Measurements from ENCODE around the gene ATCAY. TPM values are rescaled to one million over a fixed set of nuclear protein-coding genes. Genes with fewer than 3 reads are reported as not detected.

The ATCAY gene
- total and polyA plus RNA-seq, 2 of the 13 experiments (the other 11 are each of a cell fraction or from before 2014, with no cell fraction given), result not detected

DNA sequence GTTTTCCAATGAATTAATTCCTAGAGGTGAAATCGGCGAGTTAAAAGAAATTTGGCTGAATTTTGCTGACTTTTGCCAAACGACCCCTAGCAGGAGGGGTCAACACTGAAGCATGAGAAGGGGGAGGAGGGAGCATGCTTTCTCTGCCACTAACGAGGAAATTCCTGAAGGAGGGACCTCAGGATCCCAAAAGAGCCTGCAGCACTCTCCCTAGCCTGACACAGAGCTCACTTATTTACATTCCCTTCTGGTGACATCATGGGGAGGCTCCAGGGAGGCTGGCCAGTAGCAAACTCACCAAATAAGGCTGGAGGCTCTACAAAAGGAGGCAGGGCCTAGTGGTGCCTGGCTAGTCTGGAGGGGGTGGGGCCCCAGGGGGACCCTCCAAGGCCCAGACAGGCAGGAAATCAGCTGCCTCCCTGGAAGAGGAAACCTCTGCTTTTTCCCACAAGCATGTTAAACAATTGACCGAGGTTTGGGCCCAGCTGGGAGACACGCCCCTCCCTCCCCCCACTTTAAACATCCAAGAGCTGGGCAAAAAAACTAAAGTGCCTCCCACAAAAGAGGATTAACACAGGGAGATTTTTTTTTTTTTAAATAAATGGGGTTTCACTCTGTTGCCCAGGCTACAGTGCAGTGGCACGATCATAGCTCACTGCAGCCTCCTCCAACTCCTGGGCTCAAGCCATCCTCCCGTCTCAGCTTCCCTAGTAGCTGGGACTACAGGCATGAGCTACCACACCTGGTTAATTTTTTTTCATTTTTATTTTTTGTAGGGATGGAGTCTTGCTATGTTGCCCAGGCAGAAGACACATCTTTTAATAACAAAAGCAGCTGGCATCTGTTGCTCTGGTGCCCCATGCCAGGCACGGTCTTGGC, 88.3 kb downstream of the ATCAY start (continued):
- TF ChIP-seq ZNF367 (CRISPR knock-in tag; IDR thresholded peaks at IDR 0.05; ENCODE audit: borderline replicate concordance) (no peak), NFE2 (CRISPR knock-in tag; IDR thresholded peaks at IDR 0.05) (no peak), ZNF839 (CRISPR knock-in tag; IDR thresholded peaks at IDR 0.05; ENCODE audit: borderline replicate concordance) (no peak), SATB2 (CRISPR knock-in tag; IDR thresholded peaks at IDR 0.05) (no peak), FOXO1 (CRISPR knock-in tag; IDR thresholded peaks at IDR 0.05) (no peak), TCF7L2 (IDR thresholded peaks at IDR 0.05; ENCODE audit: low read depth, low read length) (no peak), ZNF737 (CRISPR knock-in tag; IDR thresholded peaks at IDR 0.05; ENCODE audit: borderline replicate concordance) (no peak), HNRNPL (IDR thresholded peaks at IDR 0.05; ENCODE audit: low read depth, low read length) (no peak), ZFY (CRISPR knock-in tag; IDR thresholded peaks at IDR 0.05) (0 out of 2 replicates have a peak, but pooled peaks have one; percentile 28), ZNF10 (CRISPR knock-in tag; IDR thresholded peaks at IDR 0.05; ENCODE audit: borderline replicate concordance, low read depth) (no peak), ZBTB7A (CRISPR knock-in tag; IDR thresholded peaks at IDR 0.05) (no peak)
- TF ChIP-seq, protein P1, sequence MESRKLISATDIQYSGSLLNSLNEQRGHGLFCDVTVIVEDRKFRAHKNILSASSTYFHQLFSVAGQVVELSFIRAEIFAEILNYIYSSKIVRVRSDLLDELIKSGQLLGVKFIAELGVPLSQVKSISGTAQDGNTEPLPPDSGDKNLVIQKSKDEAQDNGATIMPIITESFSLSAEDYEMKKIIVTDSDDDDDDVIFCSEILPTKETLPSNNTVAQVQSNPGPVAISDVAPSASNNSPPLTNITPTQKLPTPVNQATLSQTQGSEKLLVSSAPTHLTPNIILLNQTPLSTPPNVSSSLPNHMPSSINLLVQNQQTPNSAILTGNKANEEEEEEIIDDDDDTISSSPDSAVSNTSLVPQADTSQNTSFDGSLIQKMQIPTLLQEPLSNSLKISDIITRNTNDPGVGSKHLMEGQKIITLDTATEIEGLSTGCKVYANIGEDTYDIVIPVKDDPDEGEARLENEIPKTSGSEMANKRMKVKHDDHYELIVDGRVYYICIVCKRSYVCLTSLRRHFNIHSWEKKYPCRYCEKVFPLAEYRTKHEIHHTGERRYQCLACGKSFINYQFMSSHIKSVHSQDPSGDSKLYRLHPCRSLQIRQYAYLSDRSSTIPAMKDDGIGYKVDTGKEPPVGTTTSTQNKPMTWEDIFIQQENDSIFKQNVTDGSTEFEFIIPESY (CRISPR knock-in tag; IDR thresholded peaks at IDR 0.05), result no peak
- TF ChIP-seq, protein P2, sequence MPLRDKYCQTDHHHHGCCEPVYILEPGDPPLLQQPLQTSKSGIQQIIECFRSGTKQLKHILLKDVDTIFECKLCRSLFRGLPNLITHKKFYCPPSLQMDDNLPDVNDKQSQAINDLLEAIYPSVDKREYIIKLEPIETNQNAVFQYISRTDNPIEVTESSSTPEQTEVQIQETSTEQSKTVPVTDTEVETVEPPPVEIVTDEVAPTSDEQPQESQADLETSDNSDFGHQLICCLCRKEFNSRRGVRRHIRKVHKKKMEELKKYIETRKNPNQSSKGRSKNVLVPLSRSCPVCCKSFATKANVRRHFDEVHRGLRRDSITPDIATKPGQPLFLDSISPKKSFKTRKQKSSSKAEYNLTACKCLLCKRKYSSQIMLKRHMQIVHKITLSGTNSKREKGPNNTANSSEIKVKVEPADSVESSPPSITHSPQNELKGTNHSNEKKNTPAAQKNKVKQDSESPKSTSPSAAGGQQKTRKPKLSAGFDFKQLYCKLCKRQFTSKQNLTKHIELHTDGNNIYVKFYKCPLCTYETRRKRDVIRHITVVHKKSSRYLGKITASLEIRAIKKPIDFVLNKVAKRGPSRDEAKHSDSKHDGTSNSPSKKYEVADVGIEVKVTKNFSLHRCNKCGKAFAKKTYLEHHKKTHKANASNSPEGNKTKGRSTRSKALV (CRISPR knock-in tag; IDR thresholded peaks at IDR 0.05), result no peak
- TF ChIP-seq, protein P3, sequence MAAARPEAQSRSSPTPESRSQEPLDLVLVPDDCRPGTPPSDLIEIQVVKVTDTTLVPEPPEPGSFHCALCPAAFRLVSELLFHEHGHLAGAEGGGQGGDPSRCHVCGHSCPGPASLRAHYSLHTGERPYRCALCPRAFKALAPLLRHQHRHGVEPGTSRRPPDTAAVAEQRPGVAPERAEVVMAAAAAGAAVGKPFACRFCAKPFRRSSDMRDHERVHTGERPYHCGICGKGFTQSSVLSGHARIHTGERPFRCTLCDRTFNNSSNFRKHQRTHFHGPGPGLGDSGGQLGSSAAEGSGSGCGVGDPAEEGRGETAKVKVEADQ (CRISPR knock-in tag; IDR thresholded peaks at IDR 0.05; ENCODE audit: borderline replicate concordance), result no peak
- TF ChIP-seq, protein P4, sequence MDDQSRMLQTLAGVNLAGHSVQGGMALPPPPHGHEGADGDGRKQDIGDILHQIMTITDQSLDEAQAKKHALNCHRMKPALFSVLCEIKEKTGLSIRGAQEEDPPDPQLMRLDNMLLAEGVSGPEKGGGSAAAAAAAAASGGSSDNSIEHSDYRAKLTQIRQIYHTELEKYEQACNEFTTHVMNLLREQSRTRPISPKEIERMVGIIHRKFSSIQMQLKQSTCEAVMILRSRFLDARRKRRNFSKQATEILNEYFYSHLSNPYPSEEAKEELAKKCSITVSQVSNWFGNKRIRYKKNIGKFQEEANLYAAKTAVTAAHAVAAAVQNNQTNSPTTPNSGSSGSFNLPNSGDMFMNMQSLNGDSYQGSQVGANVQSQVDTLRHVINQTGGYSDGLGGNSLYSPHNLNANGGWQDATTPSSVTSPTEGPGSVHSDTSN (CRISPR knock-in tag; IDR thresholded peaks at IDR 0.05; ENCODE audit: borderline replicate concordance), result no peak
- TF ChIP-seq, protein P5, sequence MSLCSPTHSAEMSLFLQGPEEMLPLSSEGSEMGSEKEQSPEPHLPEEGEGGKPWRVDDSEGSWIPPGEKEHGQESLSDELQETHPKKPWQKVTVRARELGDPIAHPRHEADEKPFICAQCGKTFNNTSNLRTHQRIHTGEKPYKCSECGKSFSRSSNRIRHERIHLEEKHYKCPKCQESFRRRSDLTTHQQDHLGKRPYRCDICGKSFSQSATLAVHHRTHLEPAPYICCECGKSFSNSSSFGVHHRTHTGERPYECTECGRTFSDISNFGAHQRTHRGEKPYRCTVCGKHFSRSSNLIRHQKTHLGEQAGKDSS (CRISPR knock-in tag; IDR thresholded peaks at IDR 0.05; ENCODE audit: borderline replicate concordance, low read depth), result no peak
- TF ChIP-seq, protein P6, sequence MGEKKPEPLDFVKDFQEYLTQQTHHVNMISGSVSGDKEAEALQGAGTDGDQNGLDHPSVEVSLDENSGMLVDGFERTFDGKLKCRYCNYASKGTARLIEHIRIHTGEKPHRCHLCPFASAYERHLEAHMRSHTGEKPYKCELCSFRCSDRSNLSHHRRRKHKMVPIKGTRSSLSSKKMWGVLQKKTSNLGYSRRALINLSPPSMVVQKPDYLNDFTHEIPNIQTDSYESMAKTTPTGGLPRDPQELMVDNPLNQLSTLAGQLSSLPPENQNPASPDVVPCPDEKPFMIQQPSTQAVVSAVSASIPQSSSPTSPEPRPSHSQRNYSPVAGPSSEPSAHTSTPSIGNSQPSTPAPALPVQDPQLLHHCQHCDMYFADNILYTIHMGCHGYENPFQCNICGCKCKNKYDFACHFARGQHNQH (CRISPR knock-in tag; IDR thresholded peaks at IDR 0.05), result no peak
- TF ChIP-seq, protein P7, sequence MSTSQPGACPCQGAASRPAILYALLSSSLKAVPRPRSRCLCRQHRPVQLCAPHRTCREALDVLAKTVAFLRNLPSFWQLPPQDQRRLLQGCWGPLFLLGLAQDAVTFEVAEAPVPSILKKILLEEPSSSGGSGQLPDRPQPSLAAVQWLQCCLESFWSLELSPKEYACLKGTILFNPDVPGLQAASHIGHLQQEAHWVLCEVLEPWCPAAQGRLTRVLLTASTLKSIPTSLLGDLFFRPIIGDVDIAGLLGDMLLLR (CRISPR knock-in tag; IDR thresholded peaks at IDR 0.05), result no peak
- TF ChIP-seq, protein P8, sequence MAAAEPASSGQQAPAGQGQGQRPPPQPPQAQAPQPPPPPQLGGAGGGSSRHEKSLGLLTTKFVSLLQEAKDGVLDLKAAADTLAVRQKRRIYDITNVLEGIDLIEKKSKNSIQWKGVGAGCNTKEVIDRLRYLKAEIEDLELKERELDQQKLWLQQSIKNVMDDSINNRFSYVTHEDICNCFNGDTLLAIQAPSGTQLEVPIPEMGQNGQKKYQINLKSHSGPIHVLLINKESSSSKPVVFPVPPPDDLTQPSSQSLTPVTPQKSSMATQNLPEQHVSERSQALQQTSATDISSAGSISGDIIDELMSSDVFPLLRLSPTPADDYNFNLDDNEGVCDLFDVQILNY (CRISPR knock-in tag; conservative IDR thresholded peaks at IDR 0.05), result no peak
